GM18909 (cell line): ENCODE data around the gene INSL6.
"Not testable (repeated sequence)": the region's sequence is repeated elsewhere in the genome, so short reads cannot be mapped to it uniquely, and the experiment has no call there.

Experiments used
- ATAC-seq: cut with Tn5 transposase; IDR thresholded peaks from one replicate; pipeline ENCODE4 v1.9.1; 2021; ENCODE audit warnings: mild to moderate bottlenecking; ENCODE audit not compliant: unreplicated experiment, poor library complexity

Gene INSL6, protein sequence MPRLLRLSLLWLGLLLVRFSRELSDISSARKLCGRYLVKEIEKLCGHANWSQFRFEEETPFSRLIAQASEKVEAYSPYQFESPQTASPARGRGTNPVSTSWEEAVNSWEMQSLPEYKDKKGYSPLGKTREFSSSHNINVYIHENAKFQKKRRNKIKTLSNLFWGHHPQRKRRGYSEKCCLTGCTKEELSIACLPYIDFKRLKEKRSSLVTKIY

GRCh38 chr9:5185220-5185840, at the start of gene INSL6:
Gene INSL6 (minus strand): TSS chr9:5185639. CDS start chr9:5185602, 37 bp downstream.
- ATAC-seq = no peak

DNA sequence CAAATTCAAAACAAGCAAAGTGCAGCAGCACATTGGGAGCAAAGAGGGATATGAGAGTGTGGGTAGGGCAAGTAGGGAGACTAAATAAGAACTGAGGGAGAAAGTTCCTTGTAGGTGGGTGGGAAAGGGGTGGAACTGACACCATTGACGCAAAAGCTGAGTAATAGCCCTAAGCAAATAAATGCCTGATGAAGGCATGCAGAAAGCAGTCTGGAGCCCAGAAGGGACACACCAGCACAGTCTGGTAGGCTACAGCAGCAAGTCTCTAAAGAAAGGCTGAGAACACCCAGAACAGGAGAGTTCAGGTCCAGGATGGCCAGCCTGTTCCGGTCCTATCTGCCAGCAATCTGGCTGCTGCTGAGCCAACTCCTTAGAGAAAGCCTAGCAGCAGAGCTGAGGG, 45.8 kb upstream of the INSL6 start, which contains the start of gene INSL4:
TSS of gene INSL4 (plus strand) at position 208 of the 400 bp plus-strand sequence. CDS start at position 313, 105 bp downstream.
- ATAC-seq = no peak

DNA sequence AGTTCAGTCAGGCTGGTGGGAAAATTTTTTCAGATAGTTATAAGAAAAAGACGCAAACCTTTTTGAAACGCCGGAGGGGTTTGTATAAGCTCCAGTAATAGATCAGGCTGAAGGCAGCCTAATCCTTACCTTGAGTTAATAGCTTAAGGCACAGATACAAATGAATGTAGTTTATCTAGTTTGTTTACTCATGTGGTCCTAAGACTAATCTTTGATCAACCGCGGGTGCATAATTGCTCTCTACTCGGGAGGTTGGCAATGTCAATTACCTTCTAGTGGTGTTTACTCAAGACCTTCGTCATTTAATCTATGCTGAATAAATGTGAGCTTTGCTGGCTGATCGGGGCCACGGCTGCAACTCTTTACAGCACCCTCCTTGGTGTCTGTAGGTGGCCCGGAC, 45.1 kb upstream of the INSL6 start:
- no peak for ATAC-seq

- ATAC-seq = no peak
These were observed 19.6 kb upstream of the INSL6 start for GRCh38 chr9:5205071-5205470.

- ATAC-seq = no peak
These were observed 10.0 kb upstream of the INSL6 start for GRCh38 chr9:5195463-5195862.

GRCh38 chr9:5193345-5193744, 7.9 kb upstream of the INSL6 start:
- ATAC-seq = no peak

DNA sequence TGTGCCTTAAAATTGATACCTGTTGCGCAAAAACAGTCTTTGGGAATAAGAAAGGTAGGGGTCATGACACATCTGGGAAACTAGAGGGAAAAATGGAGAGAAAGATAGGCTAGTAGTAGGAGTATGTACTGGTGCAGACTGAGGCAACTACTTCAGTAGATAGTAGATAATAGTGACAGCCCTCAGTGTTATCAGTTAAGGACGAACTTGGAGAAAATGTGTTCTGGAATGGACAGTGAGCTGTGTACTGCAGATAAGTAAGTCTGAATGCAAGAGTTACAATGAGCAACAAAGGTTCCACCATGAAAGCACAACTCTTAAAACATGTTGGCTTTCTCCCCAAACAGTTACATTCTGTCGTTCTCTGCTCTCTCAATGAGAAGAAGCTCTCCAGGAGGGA, 6.5 kb upstream of the INSL6 start:
- no peak for ATAC-seq

DNA sequence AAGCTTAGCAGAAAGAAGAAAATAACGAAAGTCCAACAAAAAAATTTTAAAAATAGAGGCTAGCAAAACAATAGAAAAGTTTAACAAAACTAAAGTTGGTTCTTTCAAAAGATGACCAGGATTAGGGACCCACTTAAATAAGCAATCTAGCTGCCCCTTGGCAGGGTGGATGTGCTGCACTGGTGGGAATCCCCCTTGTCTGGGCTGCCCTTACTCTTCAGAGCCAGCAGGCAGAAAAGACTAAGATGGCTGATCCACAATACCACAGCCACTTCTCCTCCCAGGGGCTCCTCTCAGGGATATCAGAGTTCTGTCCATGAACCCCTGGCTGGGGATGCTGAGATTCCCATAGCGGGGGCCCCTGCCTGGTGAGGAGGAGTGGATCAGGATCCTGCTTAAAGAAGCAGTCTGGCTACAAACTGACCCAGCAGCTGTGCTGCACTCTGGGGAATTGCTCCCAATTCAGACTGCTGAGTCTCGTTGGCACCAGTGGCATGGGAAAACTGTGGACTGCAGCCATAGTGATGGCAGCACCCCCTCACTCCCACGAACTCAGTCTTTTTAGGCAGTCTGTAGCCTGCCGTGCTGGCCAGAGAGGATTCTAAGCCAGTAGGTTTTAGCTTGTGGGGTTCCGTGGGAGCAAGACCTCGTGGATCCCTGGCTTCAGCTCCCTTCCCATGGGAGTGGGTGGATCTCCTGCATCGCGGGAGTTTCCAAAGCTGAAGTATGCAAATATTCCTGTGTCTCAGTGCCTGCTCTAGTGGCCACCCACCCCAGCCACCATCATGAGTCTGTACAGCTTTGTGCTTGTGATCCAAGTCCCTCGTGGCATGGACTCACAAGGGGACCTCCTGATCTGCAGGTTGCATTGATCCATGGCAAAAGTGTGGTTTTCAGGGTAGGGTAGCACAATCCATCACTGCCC, 2.9 kb upstream of the INSL6 start:
- no peak for ATAC-seq

DNA sequence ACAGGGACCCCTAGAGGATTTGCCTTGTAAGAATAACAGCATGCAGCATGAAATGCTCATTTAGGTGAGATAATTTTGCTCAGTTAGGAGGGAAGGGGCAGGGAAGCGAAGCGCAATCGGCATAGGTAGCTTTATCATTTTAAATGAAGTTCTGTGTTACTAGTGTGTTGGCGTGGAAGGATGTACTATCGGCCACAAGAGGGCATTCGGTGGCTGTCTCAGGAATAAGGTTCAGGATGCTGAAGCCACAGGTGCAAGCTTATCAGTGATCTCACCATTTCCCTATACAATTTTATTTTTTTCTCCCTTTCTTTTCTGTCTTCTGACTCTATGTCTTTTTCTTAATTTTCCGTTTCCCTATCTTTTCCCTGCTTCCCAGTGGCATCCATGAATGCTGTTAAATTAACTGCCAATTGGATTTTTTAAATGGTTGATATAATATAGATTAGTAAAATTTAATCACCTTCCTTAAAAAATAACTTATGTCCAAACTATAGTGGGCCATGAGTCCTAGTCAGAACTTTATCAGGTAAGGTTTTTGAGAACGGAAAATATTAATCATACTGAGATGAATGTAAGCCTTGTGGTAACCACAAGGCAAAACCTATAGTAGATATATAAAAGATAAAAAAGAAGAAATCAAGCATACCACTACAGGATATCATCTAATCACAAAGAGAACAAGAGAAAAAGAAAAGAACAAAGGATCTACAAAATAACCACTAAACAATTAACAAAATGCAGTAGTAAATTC, 1.2 kb upstream of the INSL6 start:
- peak; percentile 50 for ATAC-seq

GRCh38 chr9:5184776-5185175, 663 bp downstream of the INSL6 start:
- ATAC-seq = no peak

- ATAC-seq = not testable (repeated sequence)
These were observed 4.8 kb downstream of the INSL6 start for GRCh38 chr9:5180631-5181030.

DNA sequence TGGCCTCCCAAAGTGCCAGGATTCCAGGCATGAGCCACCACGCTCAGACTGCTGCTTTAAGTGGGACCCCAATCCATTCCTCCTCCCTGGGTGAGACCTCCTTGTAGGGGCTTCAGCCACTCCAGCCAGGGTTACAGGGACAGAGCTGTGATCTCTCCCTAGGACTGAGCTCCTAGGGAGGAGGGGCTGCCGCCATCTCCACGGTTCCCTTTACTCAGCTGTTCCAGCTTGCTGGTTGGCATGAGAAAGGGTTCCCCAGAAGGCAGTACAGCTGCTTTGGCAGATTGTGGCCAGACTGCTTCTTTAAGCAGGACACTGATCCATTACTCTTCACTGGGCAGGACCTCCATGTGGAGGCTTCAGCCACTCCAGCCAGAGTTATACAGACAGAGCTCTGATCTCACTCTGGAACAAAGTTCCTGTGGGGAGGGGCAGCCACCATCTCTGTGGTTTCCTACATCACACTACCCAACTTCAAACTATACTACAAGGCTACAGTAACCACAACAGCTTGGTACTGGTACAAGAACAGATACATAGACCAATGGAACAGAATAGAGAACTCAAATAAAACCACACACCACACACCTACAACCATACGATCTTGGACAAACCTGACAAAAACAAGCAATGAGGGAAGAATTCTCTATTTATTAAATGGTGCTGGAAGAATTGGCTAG, 7.2 kb downstream of the INSL6 start:
- ATAC-seq = no peak

GRCh38 chr9:5146241-5146640, 39.2 kb downstream of the INSL6 start:
- no peak for ATAC-seq

GRCh38 chr9:5144217-5144616, 41.2 kb downstream of the INSL6 start:
- no peak for ATAC-seq

DNA sequence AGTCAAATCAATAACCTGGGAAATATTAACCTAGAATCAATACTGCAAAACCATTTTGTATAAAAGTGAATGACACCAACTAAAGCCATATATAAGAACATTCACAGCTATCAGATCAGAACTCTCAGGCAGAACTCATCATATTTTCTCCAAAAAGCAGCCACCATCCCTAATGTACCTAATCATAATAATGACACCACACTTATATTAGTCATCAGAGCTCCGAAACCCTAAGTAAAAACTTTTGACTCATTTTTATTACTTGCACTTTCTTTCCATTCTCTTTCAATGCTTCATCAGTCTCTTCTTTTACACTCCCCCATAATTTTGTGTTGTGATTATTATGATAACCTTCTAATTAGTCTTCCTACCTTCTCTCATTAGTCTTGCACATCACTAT, 45.3 kb downstream of the INSL6 start:
- no peak for ATAC-seq

GRCh38 chr9:5122516-5122915, 62.9 kb downstream of the INSL6 start:
- ATAC-seq = no peak

DNA sequence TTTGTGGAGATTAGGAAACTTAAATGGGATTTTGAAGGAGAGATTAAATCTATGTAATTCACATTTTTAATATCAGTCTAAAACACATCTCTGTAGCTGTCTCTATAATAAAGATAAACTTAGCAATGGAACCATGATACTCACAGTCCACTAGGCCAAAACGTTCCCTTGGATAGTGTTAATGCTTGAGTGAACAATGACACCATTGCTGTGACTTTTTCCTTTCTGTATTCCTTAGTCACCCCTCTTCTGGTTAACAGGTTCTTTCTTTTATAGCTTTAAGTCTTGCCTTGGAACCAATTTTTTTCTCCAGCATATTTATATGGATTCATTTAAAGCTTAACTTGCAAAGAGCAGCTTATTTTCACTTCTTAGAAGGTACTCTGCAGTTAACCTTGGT, 63.3 kb downstream of the INSL6 start:
- ATAC-seq = no peak

DNA sequence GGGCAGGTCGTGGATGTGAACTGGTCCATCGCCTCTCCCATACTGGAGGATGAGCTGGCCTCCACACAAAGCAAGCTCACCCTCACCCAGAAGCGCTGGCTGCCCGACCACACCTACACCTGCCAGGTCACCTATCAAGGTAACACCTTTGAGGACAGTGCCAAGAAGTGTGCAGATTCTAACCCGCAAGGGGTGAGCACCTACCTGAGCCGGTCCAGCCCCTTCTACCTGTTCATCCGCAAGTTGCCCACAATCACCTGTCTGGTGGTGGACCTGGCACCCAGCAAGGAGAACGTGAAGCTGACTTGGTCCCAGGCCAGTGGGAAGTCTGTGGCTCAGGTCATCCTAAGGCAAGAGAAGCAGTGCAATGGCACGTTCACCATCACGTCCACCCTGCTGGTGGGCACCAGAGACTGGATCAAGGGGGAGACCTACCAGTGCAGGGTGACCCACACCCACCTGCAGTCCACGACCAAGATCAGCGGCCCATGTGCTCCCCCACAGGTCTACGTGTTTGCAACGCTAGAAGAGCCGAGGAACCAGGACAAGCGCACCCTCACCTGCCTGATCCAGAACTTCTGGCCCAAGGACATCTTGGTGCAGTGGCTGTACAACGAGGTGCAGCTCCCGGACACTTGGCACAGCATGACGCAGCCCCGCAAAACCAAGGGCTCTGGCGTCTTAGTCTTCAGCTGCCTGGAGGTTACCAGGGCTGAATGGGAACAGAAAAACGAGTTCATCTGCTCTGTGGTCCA, 71.3 kb downstream of the INSL6 start:
- ATAC-seq = no peak
